Measurements from ENCODE around the gene BACE2. TPM values are rescaled to one million over a fixed set of nuclear protein-coding genes. Genes with fewer than 3 reads are reported as not detected.

The BACE2 gene
- total RNA-seq = 6.5 TPM

DNA sequence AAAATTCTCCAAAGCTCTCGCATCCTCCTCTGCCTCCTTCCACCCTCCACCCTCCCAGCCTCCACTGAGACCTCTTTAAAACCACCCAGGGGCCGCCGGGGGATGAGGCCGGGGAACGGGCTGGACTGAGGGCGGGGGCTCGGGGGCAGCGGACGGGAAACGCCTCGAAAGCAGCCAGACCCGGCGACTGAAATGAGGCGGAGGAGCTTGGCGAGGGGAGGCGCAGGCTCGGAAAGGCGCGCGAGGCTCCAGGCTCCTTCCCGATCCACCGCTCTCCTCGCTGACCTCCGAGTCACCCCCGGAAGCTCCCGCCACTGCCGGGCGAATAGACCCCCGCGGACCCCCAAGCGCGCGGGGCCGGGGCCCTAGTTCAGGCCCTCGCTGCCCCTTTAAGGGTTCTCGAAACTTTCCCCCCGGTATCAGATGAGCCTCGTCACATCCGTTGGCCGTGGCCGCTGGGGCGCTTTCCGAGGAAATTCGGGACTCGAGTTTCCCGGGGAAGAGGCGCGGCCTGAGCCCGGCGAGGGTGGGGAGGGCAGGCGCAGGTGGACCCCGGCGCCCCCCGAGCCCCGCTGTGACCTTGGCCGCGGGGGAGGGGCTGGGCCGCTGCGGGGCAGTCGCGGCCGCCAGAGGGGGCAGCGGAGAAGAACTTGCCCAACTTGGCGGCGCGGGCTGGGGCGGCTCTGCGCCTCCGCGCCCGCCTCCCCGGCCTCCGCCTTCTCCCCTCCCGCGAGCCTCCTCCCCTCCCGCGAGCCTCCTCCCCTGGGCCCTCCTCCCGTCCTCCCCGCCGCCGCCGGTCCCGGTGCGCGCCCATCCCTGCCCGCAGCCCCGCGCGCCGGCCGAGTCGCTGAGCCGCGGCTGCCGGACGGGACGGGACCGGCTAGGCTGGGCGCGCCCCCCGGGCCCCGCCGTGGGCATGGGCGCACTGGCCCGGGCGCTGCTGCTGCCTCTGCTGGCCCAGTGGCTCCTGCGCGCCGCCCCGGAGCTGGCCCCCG lies at the start of gene BACE2:
BACE2 (plus strand) TSS at position 813 of the 995 bp plus-strand sequence; CDS start at position 917, 104 bp downstream.

GRCh38 chr21:41316200-41317062 lies 148.5 kb downstream of the BACE2 start, which contains the start of gene FAM3B:
Gene FAM3B (plus strand): TSS chr21:41316801. CDS start chr21:41316880, 79 bp downstream.

Small RNA genes within 50 kb of the gene (small RNA-seq; reads per million reads assigned to genes)
- not detected for gene MIR3197

Other genes starting within 250 kb of the BACE2 start
- gene FAM3B, start 148.6 kb downstream of the BACE2 start, total RNA-seq = 0.69 TPM
- gene MX2, start 193.9 kb downstream of the BACE2 start, total RNA-seq = 1.2 TPM